HG02840 (cell line): ENCODE results near the gene OR4E2.
"Not testable (repeated sequence)": the region's sequence is repeated elsewhere in the genome, so short reads cannot be mapped to it uniquely, and the experiment has no call there.

ENCODE experiments used
- ATAC-seq: cut with Tn5 transposase; IDR thresholded peaks from one replicate; pipeline ENCODE4 v1.9.1; 2021; ENCODE audit warnings: mild to moderate bottlenecking, moderate library complexity, moderate number of reproducible peaks; ENCODE audit not compliant: unreplicated experiment, low FRiP score

The OR4E2 gene

GRCh38 chr14:21653331-21653885 is at the start of gene OR4E2:
OR4E2 (plus strand) TSS chr14:21653835; CDS start chr14:21665083, 11,248 bp downstream.
- no peak for ATAC-seq

DNA sequence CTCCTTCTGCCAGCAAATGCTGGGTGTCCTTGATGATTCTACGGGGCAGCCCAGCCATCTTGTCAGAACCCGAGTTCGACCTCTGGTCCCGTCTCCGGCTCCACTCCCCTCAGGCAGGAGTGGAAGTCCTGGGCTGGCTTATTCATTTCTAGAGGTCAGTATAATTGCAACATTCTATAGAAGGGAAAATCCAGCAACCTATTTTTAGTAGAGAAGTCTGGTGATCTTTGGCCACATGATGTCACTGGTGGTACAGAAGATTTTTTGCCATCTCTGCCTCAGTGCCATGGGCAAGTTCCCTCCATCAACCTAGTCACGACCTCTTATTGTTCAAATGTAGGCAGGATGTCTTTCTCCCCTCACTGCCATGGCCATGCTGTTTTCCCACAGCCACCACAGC is 41.3 kb upstream of the OR4E2 start:
- no peak for ATAC-seq

GRCh38 chr14:21614240-21614639 is 39.4 kb upstream of the OR4E2 start:
- no peak for ATAC-seq

GRCh38 chr14:21617614-21618013 is 36.0 kb upstream of the OR4E2 start:
- no peak for ATAC-seq

- ATAC-seq, result no peak
Observed at GRCh38 chr14:21626491-21627230, 27.0 kb upstream of the OR4E2 start.

- ATAC-seq, result not testable (repeated sequence)
Observed at GRCh38 chr14:21630503-21630902, 23.1 kb upstream of the OR4E2 start.

DNA sequence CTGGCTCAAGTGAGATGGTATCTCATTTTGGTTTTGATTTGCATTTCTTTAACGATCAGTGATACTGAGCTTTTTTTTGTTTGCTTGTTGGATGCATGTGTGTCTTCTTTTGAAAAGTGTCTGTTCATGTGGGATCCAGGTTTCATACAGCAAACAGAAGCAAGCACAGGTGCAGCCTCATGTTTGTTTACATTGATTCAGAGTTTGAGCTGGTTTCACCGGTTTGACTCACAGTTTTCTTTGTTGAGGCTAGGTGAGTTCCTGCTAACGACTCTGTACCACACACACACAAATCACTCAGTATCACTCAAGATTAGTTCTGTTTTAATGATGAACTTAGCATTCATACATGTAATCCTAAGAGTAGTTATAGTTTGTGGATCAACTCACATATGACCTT is 22.6 kb upstream of the OR4E2 start:
- no peak for ATAC-seq

DNA sequence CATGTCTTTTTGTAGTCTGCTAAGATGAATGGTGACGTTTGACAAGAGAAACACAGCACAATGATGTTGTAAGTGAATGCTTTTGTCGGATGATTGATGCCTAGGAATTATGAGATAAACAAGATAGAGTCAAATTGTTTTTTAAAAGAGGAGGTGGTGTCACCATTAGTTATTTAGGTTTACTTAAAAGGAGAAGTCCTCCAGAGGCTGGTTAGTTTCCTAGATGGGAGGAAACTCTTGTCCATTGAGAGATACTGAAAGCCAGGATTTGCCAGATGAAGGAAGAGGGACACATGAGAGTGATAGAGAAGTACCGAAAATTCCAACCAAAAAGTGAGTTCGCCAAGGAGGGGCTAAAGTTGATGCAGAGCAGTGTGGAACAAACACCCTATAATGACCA is 18.8 kb upstream of the OR4E2 start, which contains the start of gene OR10G2:
OR10G2 (minus strand) TSS at position 101 of the 400 bp plus-strand sequence; CDS start at position 3, 98 bp downstream.
- no peak for ATAC-seq

DNA sequence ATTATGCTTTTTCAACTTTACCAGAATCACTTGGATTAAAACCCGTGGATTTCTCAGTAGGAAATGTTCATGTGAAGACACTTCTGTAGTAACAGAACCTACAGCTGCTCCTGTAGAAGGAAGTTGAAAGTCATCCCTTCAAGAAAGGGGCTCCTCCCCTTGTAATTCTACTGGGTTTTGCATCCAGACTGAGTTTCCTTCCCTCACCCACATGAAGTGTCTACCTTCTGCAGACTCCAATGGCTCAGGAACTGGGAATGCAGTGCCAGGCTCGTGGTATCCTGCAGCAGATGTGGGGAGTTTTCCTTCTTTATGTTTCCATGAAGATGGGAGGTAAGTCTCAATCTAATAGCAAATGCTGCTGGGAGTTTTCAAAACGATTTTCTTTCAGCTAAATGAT is 11.0 kb upstream of the OR4E2 start:
- no peak for ATAC-seq

- no peak for ATAC-seq
Observed at GRCh38 chr14:21643407-21643806, 10.2 kb upstream of the OR4E2 start.

DNA sequence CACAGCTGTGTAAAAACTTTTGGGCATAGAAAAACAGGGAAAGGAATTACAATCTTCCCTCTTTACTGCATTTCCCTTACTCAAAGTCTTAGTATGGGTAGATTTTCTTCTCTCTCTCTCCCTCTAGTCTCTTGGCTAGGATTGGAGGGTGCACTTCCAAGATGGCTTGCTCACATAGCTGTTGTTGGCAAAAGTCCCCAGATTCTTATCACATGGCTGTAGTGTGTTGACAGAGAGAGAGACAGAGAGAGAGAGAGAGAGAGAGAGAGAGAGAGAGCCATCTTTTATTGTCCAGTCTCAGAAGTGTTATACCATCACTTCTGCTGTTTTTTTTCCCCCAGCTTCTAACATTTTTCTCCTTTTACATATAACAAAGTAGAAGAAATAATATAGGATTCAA is 6.3 kb upstream of the OR4E2 start:
- no peak for ATAC-seq

- no peak for ATAC-seq
Observed at GRCh38 chr14:21652209-21652808, 1.3 kb upstream of the OR4E2 start.

DNA sequence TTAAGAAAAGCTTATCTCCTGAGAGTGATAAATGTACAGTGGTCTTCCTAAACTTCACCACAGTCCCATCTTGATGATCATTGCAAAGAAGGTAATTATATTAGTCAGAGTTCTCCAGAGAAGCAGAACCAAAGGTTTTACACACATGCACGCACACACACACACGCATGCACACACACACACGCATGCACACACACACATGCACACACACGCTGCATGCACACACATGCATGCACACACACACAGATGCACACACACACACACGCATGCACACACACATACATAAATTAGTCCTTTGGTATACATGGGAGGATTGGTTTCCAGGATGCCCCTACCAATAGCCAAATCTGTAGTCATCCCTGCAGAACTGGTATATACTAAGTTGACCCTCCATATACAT is 580 bp downstream of the OR4E2 start:
- ATAC-seq, result no peak

DNA sequence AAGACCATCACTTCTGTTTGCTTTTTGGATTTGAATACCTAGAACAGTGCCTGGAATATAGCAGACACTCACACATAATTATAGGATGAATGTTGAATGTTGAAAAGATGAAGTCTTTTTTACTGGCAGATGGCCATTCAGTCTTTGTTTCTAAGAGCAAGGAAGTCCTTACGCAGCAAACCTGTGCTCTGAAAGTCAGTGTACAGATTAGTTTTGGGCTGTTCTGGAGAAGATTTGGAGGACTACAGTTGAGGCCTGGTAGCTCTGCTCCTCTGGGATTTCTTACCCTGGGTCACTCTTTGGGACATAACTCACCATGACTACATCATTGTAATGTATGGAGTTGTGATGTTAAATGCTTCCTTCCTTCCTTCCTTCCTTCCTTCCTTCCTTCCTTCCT is 3.3 kb downstream of the OR4E2 start:
- ATAC-seq, result no peak

GRCh38 chr14:21668377-21668776 is 14.7 kb downstream of the OR4E2 start:
- ATAC-seq, result no peak

- ATAC-seq, result no peak
Observed at GRCh38 chr14:21669284-21669683, 15.6 kb downstream of the OR4E2 start.

DNA sequence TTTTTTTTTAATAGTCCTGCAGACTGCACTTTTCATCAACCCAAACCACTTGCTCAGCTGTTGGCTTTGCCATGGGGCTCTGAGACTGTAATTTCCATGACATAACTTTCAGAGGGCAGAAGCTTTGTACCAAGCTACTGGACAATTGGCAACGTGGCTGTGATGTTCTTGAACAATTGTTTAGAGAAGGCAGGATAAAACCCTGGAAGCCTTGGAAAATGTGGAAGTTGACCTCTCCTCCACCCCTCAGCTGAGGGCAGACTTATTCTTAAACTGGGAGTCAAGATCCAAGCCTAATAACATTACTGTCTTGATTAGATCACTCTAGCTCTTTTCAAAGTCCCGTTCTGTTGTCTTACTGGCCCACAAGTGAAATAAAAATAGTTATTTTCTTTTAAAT is 17.7 kb downstream of the OR4E2 start:
- ATAC-seq, result no peak

GRCh38 chr14:21672116-21672515 is 18.5 kb downstream of the OR4E2 start:
- no peak for ATAC-seq

GRCh38 chr14:21673718-21674117 is 20.1 kb downstream of the OR4E2 start, which contains the start of gene OR4E1:
OR4E1 (minus strand) TSS chr14:21673818; CDS start chr14:21670935, 2,883 bp downstream.
- no peak for ATAC-seq

DNA sequence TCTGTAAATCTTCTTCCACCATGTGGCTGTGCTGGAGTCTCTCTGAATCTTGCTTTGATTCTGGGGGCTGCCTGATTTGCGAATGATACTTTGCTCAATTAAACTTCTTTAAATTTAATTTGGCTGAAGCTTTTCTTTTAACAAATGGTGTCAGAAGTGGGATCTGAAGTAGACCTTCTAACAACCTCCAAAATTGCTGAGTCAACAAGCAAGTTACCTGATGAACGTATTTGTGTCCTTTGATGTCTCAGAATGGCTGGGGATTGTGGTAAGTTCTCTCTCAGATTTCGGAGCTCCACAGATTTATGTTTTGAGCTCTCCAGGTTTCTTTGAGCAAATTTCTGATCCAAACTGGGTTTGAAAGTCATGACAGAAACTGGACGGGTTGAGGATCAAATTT is 21.9 kb downstream of the OR4E2 start:
- ATAC-seq, result no peak

DNA sequence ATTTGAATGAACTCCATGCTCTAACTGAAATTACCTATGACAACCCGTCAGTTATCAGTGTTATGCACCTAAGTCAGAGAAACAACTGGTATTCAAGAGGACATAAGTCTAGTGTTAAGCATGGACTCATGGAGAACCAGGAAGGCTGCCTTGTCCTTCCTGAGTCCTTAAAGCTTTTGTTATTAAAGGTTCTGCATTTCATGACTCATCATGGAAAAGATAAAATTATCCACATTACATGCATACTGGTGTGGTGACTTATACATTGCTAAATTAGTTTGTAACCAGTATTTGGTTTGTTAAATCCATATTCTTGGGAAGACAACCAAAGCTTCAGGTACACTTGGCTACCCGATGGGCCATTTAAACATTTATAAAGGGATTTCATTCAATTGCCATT is 26.4 kb downstream of the OR4E2 start:
- no peak for ATAC-seq

DNA sequence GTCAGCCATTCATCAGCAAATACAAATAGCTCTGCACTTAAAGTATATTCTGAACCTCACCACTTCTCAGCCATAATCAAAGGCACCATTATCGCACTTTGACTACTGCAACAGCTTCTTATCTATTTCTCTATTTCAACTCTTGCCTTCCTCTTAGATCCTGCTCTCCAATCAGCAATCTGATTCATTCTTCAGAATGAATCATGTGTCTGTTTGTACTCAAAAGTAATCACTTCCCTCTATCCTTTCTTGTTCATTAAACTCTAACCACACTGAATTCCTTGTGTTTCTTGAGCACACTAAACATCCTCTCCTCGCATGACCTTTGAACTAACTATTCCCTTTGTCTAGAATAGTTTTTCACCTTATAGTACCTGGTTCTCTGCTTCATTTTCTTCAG is 32.8 kb downstream of the OR4E2 start:
- ATAC-seq, result no peak
